Fibroblast of mammary gland (primary cell): ENCODE measurements around the gene RNF222.
"Not testable (repeated sequence)": the region's sequence is repeated elsewhere in the genome, so short reads cannot be mapped to it uniquely, and the experiment has no call there.

Source experiments
- DNase-seq: peaks from one replicate; pipeline ENCODE4 v3.0.0-alpha.2; 2010; ENCODE audit warnings: low read depth
- H3K4me3 ChIP-seq: 2 replicates; pipeline ENCODE4 v1.5.1; 2011; ENCODE audit warnings: low read depth, mild to moderate bottlenecking, low read length, moderate library complexity; ENCODE audit not compliant: control insufficient read depth
- CTCF ChIP-seq: conservative IDR thresholded peaks from 2 replicates; pipeline ENCODE4 v1.5.1; 2011; ENCODE audit warnings: low read depth, low read length, inconsistent platforms; ENCODE audit not compliant: control insufficient read depth, insufficient read depth

Gene RNF222

GRCh38 chr17:8406174-8406573 is 8.5 kb upstream of the RNF222 start:
- DNase-seq: no peak
- no peak overlapping the region for H3K4me3 ChIP-seq
- no peak for TF ChIP-seq CTCF

- no peak overlapping the region for H3K4me3 ChIP-seq
- no peak for DNase-seq
- TF ChIP-seq CTCF: no peak
Measured at GRCh38 chr17:8405499-8406016, 7.9 kb upstream of the RNF222 start.

GRCh38 chr17:8402921-8403536 is 5.4 kb upstream of the RNF222 start:
- TF ChIP-seq CTCF: no peak
- no peak for DNase-seq
- no peak overlapping the region for H3K4me3 ChIP-seq

- DNase-seq: no peak
- TF ChIP-seq CTCF: no peak
- H3K4me3 ChIP-seq: no peak overlapping the region
Measured at GRCh38 chr17:8401107-8401506, 3.5 kb upstream of the RNF222 start.

GRCh38 chr17:8398980-8399379 is 1.4 kb upstream of the RNF222 start:
- no peak for DNase-seq
- H3K4me3 ChIP-seq: no peak overlapping the region
- no peak for TF ChIP-seq CTCF

- not testable (repeated sequence) for DNase-seq, H3K4me3 ChIP-seq
Measured at GRCh38 chr17:8394497-8394896, 3.1 kb downstream of the RNF222 start.

- no peak overlapping the region for H3K4me3 ChIP-seq
- no peak for TF ChIP-seq CTCF
- no peak for DNase-seq
Measured at GRCh38 chr17:8393470-8394231, 4.0 kb downstream of the RNF222 start.
